T-cell (primary cell): ENCODE measurements around the gene STXBP5. TPM values are rescaled to one million over a fixed set of nuclear protein-coding genes. Genes with fewer than 3 reads are reported as not detected.

Experiments used
- ATAC-seq, 4 experiments: fragments of 200-7000 bp in 3 of 4; fragments of 150-1000 bp in 1 of 4; cut with Tn5 transposase; replicated peaks in 1 of 4; 1 replicate in 3 of 4; 2 replicates in 1 of 4; pipeline ENCODE4 v1.10.0; 2021; ENCODE audit warnings: moderate library complexity in 3 of 4, mild to moderate bottlenecking in 2 of 4, moderate number of reproducible peaks in 1 of 4
- CTCF ChIA-PET, 2 donors: fragments of 300-600 bp; sonication (Branson Sonifier 250); formaldehyde crosslinking; loops; one replicate each; lab custom pipeline; 2022; ENCODE audit warnings: antibody characterized with exemption in 2 of 2; lab: Charles Lee
- POLR2A ChIA-PET, 2 donors: fragments of 300-600 bp; sonication (Branson Sonifier 250); formaldehyde crosslinking; loops; one replicate each; lab custom pipeline; 2022; ENCODE audit warnings: antibody characterized with exemption in 2 of 2; lab: Charles Lee
- DNase-seq, 35 experiments: peaks; one replicate each; pipeline versions ENCODE4 v3.0.0 to v3.0.0-alpha.2; 2013 to 2023
- H3K27ac ChIP-seq: one replicate; pipeline ENCODE4 v1.5.1; 2013; ENCODE audit warnings: low read length
- H3K27me3 ChIP-seq, 2 experiments: replicated peaks in 1 of 2; 1 replicate in 1 of 2; 2 replicates in 1 of 2; pipeline versions ENCODE4 v1.6.1 to v1.7.0; 2013; ENCODE audit warnings: low read length in 1 of 2, mixed read lengths in 1 of 2; ENCODE audit not compliant: control insufficient read depth in 2 of 2, insufficient read depth in 2 of 2; ENCODE audit errors: extremely low read depth in 1 of 2
- H3K36me3 ChIP-seq, 2 donors: 1 replicate in 1 of 2; 2 replicates in 1 of 2; pipeline versions ENCODE4 v1.6.1 to v1.7.0; 2013; ENCODE audit warnings: low read length in 1 of 2; ENCODE audit not compliant: control insufficient read depth in 2 of 2, insufficient read depth in 1 of 2; ENCODE audit errors: extremely low read depth in 1 of 2
- H3K4me1 ChIP-seq, 2 experiments: 1 replicate in 1 of 2; 2 replicates in 1 of 2; pipeline versions ENCODE4 v1.6.1 to v1.7.0; 2013; ENCODE audit warnings: low read length in 2 of 2, mixed read lengths in 1 of 2; ENCODE audit not compliant: insufficient read depth in 2 of 2, control insufficient read depth in 1 of 2; ENCODE audit errors: extremely low read depth in 1 of 2
- H3K4me3 ChIP-seq, 2 donors: 1 replicate in 1 of 2; 2 replicates in 1 of 2; pipeline versions ENCODE4 v1.5.1 to v1.7.0; 2013; ENCODE audit warnings: mild to moderate bottlenecking in 2 of 2, low read length in 1 of 2, moderate library complexity in 1 of 2; ENCODE audit not compliant: control insufficient read depth in 1 of 2; ENCODE audit errors: extremely low read depth in 1 of 2
- H3K9me3 ChIP-seq: 2 replicates; pipeline ENCODE4 v1.7.0; 2013
- H3K27ac Mint-ChIP-seq, 2 donors: one replicate each; pipeline ENCODE4 v1.8.0; 2020 to 2021; ENCODE audit warnings: mild to moderate bottlenecking in 2 of 2, mixed read lengths in 2 of 2
- H3K27me3 Mint-ChIP-seq, 2 donors: one replicate each; pipeline ENCODE4 v1.8.0; 2021 to 2022; ENCODE audit warnings: mixed read lengths in 2 of 2
- H3K36me3 Mint-ChIP-seq: one replicate; pipeline ENCODE4 v1.8.0; 2021; ENCODE audit warnings: mixed read lengths
- H3K4me1 Mint-ChIP-seq, 3 donors: one replicate each; pipeline ENCODE4 v1.8.0; 2020 to 2022; ENCODE audit warnings: mixed read lengths in 3 of 3, mild to moderate bottlenecking in 1 of 3
- H3K4me3 Mint-ChIP-seq, 3 donors: one replicate each; pipeline ENCODE4 v1.8.0; 2020 to 2022; ENCODE audit warnings: mild to moderate bottlenecking in 3 of 3, mixed read lengths in 3 of 3, moderate library complexity in 3 of 3
- H3K9me3 Mint-ChIP-seq, 3 donors: one replicate each; pipeline ENCODE4 v1.8.0; 2020 to 2022; ENCODE audit warnings: mixed read lengths in 3 of 3
- WGBS: methylation state at CpG from one replicate; pipeline ENCODE4 v1.1.5; 2013; ENCODE audit warnings: missing lambda C conversion rate; ENCODE audit not compliant: insufficient coverage; 5-methylcytosine and 5-hydroxymethylcytosine counted together
- total RNA-seq, 35 experiments: library from RNA in 6 of 35; stranded (reverse) in 6 of 35; fragments of 120-200 nt in 1 of 35; gene quantifications; one replicate each; pipeline versions ENCODE4 v1.2.1 to v1.2.4 and lab custom pipeline; 2013 to 2026

STXBP5 gene
- total RNA-seq, 5 donors from 2014 or later (not counting 1 experiment from before 2014, with no cell fraction given) = 24.1 to 35.4 (median 27.8) TPM

GRCh38 chr6:147166992-147167391, 37.2 kb upstream of the STXBP5 start:
- no peak overlapping the region for H3K4me3 Mint-ChIP-seq
- no peak for ATAC-seq
- Histone ChIP-seq H3K36me3 (no peaks in the 10 kb centered on the region), H3K27ac (no peak overlapping the region), H3K4me3 (no peak overlapping the region), H3K27me3 (no peaks in the 10 kb centered on the region), H3K9me3 (no peaks in the 10 kb centered on the region), H3K4me1 (no peaks in the 10 kb centered on the region)
- peaks cover 0 to 2% (median 0%) of the 10 kb centered on the region in 3 donors for H3K4me1 Mint-ChIP-seq
- no peaks in the 10 kb centered on the region for H3K9me3 Mint-ChIP-seq
- H3K27ac Mint-ChIP-seq = no peak overlapping the region
- no peaks in the 10 kb centered on the region for H3K36me3 Mint-ChIP-seq
- POLR2A ChIA-PET = no interaction called here
- no peak for DNase-seq
- H3K27me3 Mint-ChIP-seq = no peaks in the 10 kb centered on the region
- WGBS = no CpG with 5 or more reads among the region's 1 CpG
- CTCF ChIA-PET = no interaction called here

- no peaks in the 10 kb centered on the region for H3K36me3 ChIP-seq
- H3K27ac Mint-ChIP-seq = no peak overlapping the region
- H3K27ac ChIP-seq = no peak overlapping the region
- H3K27me3 Mint-ChIP-seq = no peaks in the 10 kb centered on the region
- no peak for ATAC-seq
- no peak overlapping the region for H3K4me3 ChIP-seq
- H3K4me1 Mint-ChIP-seq = peaks cover 0 to 2% (median 0%) of the 10 kb centered on the region in 3 donors
- no peaks in the 10 kb centered on the region for H3K4me1 ChIP-seq
- DNase-seq = no peak
- H3K9me3 ChIP-seq = no peaks in the 10 kb centered on the region
- no peaks in the 10 kb centered on the region for H3K27me3 ChIP-seq
- ChIA-PET POLR2A (no interaction called here), CTCF (no interaction called here)
- no peaks in the 10 kb centered on the region for H3K9me3 Mint-ChIP-seq
- WGBS = 89% methylated on average over 2 of the region's 4 CpGs
- H3K4me3 Mint-ChIP-seq = no peak overlapping the region
- H3K36me3 Mint-ChIP-seq = no peaks in the 10 kb centered on the region
These were observed 36.4 kb upstream of the STXBP5 start for GRCh38 chr6:147167576-147168461.

- no peaks in the 10 kb centered on the region for H3K36me3 Mint-ChIP-seq
- ATAC-seq (no peak), DNase-seq (no peak)
- Histone ChIP-seq H3K27ac (no peak overlapping the region), H3K4me3 (no peak overlapping the region), H3K9me3 (no peaks in the 10 kb centered on the region), H3K4me1 (no peaks in the 10 kb centered on the region), H3K27me3 (no peaks in the 10 kb centered on the region), H3K36me3 (no peaks in the 10 kb centered on the region)
- no peak overlapping the region for H3K27ac Mint-ChIP-seq
- POLR2A ChIA-PET = interaction anchor here in 1 of 2 donors (0.5 kb wide), 1 partner anchor 14 kb away, joined by 11 read pairs; no protein-coding TSS in a partner anchor
- no peaks in the 10 kb centered on the region for H3K9me3 Mint-ChIP-seq
- CTCF ChIA-PET = no interaction called here
- no CpG with 5 or more reads among the region's 1 CpG for WGBS
- H3K4me1 Mint-ChIP-seq = peaks cover 0 to 2% (median 0%) of the 10 kb centered on the region in 3 donors
- H3K27me3 Mint-ChIP-seq = no peaks in the 10 kb centered on the region
- no peak overlapping the region for H3K4me3 Mint-ChIP-seq
These were observed 34.7 kb upstream of the STXBP5 start for GRCh38 chr6:147169529-147169928.

GRCh38 chr6:147170269-147170668, 33.9 kb upstream of the STXBP5 start:
- Histone ChIP-seq H3K4me1 (no peaks in the 10 kb centered on the region), H3K4me3 (no peak overlapping the region), H3K27me3 (no peaks in the 10 kb centered on the region), H3K9me3 (no peaks in the 10 kb centered on the region), H3K27ac (no peak overlapping the region), H3K36me3 (no peaks in the 10 kb centered on the region)
- WGBS = no CpG with 5 or more reads among the region's 1 CpG
- Mint-ChIP-seq H3K36me3 (no peaks in the 10 kb centered on the region), H3K27ac (no peak overlapping the region), H3K27me3 (no peaks in the 10 kb centered on the region), H3K4me3 (no peak overlapping the region), H3K4me1 (peaks cover 0 to 2% (median 0%) of the 10 kb centered on the region in 3 donors), H3K9me3 (no peaks in the 10 kb centered on the region)
- CTCF ChIA-PET = no interaction called here
- ATAC-seq = no peak
- DNase-seq = no peak
- POLR2A ChIA-PET = no interaction called here

- Mint-ChIP-seq H3K9me3 (no peaks in the 10 kb centered on the region), H3K27me3 (no peaks in the 10 kb centered on the region), H3K36me3 (no peaks in the 10 kb centered on the region), H3K4me3 (no peak overlapping the region), H3K4me1 (no peaks in the 10 kb centered on the region), H3K27ac (no peak overlapping the region)
- WGBS = no CpG with 5 or more reads among the region's 5 CpGs
- Histone ChIP-seq H3K4me3 (no peak overlapping the region), H3K36me3 (no peaks in the 10 kb centered on the region), H3K4me1 (no peaks in the 10 kb centered on the region), H3K9me3 (no peaks in the 10 kb centered on the region), H3K27ac (no peak overlapping the region), H3K27me3 (no peaks in the 10 kb centered on the region)
- ChIA-PET POLR2A (no interaction called here), CTCF (no interaction called here)
- DNase-seq (no peak), ATAC-seq (no peak)
These were observed 31.1 kb upstream of the STXBP5 start for GRCh38 chr6:147173140-147173539.

GRCh38 chr6:147173675-147174308, 30.4 kb upstream of the STXBP5 start:
- no peaks in the 10 kb centered on the region for H3K9me3 Mint-ChIP-seq
- CTCF ChIA-PET = no interaction called here
- Histone ChIP-seq H3K4me3 (no peak overlapping the region), H3K4me1 (no peaks in the 10 kb centered on the region), H3K9me3 (no peaks in the 10 kb centered on the region), H3K27me3 (no peaks in the 10 kb centered on the region), H3K27ac (no peak overlapping the region), H3K36me3 (no peaks in the 10 kb centered on the region)
- no peaks in the 10 kb centered on the region for H3K36me3 Mint-ChIP-seq
- H3K27ac Mint-ChIP-seq = no peak overlapping the region
- ATAC-seq (no peak), DNase-seq (no peak)
- POLR2A ChIA-PET = interaction anchor here in 1 of 2 donors (0.6 kb wide), 1 partner anchor 1763 kb away, joined by 8 read pairs; no protein-coding TSS in a partner anchor
- WGBS = no CpG with 5 or more reads among the region's 3 CpGs
- no peak overlapping the region for H3K4me3 Mint-ChIP-seq
- no peaks in the 10 kb centered on the region for H3K27me3 Mint-ChIP-seq
- no peaks in the 10 kb centered on the region for H3K4me1 Mint-ChIP-seq
